HTERT RPE-1 (cell line): ENCODE results near the gene HMG20B.
"Not testable (repeated sequence)": the region's sequence is repeated elsewhere in the genome, so short reads cannot be mapped to it uniquely, and the experiment has no call there.

Experiments
- in situ Hi-C: fragments of 300-500 bp; cut with MboI; formaldehyde crosslinking; loops from 4 replicates; pipeline ENCODE4 v1.14.3; 2020; ENCODE audit warnings: low sequenced_read_pairs

The HMG20B gene

GRCh38 chr19:3554254-3555083 lies 18.3 kb upstream of the HMG20B start:
- in situ Hi-C loops, result no loop called here

DNA sequence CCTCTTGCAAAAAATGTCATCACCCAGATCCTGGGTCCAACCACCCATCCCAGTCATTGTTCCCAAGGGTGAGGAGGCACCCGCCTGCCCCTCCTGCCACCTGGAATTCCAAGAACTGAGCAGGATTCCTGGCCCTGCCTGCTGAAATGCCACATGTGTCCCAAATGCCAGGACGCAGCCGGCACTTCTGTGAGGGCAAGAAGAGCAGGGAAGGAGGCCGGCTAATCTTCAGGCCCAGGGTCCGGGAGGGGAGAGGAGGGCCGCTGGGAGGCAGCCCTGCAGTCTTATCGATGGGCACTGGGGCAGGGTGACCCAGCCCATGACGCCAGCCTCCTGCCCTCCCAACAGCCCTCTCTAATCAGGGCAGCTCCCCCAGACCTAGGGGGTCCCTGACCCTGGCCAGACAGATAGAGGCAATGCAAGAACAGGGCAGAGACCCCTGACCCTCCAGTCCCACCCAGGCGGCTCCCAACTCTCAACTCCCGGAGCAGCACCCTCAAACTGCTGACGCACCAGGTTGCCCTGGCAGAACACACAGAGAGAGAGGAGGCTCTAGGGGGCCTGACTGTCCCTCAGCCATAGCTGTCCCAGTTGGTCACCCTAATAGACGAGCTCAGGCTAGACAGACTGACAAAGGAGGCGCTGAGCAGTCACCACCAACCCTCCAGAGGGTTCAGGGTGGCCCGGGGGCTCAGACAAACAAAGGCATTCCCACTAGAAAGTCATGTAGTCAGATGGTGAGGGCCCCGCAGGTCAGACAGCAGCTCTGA lies 16.9 kb upstream of the HMG20B start:
- in situ Hi-C loops, result no loop called here

DNA sequence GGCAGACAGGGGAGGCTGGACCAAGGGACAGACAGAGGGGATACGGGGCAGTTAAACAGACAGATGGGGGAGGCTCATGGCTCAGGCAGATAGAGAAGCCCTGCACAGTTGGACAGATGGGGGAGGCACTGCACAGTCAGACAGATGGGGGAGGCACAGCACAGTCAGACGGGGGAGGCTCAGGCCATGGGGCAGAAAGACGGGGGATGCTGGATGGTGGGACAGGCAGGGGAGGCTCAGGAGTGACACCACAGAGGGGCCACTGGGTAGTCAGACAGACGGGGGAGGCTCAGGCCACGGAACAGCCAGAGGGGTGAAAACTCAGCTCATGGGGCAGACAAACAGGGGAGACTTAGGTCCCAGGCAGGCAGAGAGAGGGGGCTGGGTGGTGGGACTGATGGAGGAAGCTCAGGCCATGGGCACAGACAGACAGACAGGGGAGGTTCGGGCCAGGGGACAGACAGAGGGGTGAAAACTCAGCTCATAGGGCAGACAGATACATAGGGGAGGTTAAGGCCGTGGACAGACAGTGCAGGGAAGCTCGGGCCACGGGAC lies 16.2 kb upstream of the HMG20B start:
- in situ Hi-C loops, result no loop called here

- in situ Hi-C loops, result no loop called here
These were observed 15.7 kb upstream of the HMG20B start for GRCh38 chr19:3556978-3557460.

GRCh38 chr19:3557461-3558248 lies 15.1 kb upstream of the HMG20B start, which contains the start of gene MFSD12:
TSS of gene MFSD12 (minus strand) at chr19:3557586. CDS start at chr19:3557403, 183 bp downstream.
- in situ Hi-C loops, result no loop called here

DNA sequence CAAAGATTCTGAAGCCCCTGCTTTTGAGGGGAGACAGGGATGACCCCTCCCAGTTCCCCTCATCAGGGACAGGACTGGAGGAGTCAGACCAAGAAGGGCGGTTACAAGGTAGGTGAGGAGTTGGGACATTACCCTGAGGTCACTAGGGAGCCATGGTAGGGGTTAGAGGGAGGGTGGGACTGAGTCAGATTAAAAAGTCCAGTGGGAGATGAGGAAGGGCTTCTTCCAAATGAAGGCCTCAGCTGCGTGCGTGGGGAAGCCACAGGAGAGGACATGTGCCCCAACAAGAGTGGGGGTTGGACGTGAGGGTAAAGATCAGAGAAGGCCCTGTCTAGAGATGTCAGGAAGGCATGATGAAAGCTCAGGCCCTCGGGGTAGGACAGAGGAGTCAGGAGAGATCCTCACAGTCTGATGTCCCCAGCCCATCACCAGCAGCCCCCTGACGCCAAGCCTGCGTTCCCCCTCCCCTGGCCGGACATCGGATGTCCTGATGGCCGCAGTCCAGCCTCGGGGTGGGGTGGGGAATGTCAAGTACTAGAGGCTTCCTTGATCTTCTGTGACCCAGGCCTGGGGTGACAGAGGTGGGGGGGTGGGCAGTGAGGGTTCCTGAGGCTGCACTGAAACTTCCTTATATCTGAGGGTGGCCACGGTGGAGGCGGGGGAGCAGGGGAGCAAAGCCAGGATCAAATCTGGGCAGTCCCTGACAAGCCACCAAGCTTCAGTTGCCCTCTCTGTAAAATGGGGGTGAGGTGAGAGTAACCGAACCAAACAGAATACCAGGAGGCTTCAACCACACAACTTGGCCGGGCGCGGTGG lies 8.8 kb upstream of the HMG20B start:
- in situ Hi-C loops, result no loop called here

GRCh38 chr19:3565139-3565538 lies 7.6 kb upstream of the HMG20B start:
- in situ Hi-C loops, result no loop called here

DNA sequence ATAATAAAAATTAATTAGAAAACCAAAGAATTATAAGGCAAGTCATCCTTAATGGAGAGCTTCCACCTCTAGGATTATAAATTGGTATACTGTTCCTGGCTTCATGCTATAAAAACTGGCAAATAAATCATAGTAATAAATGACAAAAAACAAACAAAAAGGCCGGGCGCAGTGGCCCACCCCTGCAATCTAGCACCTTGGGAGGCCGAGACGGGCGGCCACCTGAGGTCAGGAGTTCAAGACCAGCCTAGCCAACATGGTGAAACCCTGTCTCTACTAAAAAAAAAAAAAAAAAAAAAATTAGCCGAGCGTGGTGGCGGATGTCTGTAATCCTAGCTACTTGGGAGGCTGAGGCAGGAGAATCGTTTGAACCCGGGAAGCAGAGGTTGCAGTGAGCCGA lies 2.7 kb upstream of the HMG20B start:
- in situ Hi-C loops, result not testable (repeated sequence)

DNA sequence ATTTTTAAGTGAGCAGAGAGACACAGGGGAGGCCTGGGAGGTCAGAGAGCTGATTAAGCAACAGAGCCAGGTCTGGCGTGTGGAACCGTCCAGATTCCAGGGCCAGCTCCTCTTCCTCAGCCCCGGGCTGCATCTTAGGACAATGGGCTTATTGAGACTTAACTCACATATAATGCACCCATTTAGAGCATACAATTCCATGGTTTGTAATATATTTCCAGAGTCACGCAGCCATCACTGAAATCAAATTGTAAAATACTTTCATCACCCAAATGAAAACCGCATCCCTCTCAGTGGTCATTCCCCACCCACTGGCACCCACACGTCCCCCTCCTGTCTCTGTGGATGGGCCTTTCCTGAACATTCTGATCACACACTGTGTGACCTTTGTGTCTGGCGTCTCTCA lies 2.1 kb upstream of the HMG20B start:
- in situ Hi-C loops, result no loop called here

GRCh38 chr19:3572132-3572854 lies 451 bp upstream of the HMG20B start:
- in situ Hi-C loops, result no loop called here

DNA sequence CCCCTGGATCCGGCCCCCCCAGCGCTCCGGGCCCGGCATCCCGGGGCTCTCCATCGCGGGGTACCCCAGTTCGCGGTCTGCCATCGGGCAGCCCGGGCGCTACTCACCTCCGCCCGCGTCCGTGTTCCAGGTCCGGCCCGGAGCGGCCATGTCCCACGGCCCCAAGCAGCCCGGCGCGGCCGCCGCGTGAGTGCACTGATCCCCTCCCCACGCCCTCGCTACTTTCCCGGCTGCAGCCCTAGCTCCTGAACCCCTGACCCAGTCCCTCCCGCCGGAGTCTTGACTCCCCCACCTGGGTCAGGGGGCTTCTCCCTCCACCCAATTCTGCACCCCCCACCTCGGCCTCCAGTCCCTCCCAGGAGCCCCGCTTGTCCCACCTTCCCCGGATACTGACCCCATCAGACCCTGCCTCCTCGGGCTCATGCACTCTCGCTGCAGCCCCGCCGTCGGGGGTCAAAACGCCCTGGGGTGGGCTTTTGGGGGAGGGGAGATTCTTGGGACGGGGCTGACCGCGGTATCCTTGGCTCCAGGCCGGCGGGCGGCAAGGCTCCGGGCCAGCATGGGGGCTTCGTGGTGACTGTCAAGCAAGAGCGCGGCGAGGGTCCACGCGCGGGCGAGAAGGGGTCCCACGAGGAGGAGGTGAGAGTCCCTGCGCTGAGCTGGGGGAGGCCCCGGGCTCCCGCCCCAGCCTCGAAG lies 566 bp downstream of the HMG20B start:
- in situ Hi-C loops, result no loop called here

DNA sequence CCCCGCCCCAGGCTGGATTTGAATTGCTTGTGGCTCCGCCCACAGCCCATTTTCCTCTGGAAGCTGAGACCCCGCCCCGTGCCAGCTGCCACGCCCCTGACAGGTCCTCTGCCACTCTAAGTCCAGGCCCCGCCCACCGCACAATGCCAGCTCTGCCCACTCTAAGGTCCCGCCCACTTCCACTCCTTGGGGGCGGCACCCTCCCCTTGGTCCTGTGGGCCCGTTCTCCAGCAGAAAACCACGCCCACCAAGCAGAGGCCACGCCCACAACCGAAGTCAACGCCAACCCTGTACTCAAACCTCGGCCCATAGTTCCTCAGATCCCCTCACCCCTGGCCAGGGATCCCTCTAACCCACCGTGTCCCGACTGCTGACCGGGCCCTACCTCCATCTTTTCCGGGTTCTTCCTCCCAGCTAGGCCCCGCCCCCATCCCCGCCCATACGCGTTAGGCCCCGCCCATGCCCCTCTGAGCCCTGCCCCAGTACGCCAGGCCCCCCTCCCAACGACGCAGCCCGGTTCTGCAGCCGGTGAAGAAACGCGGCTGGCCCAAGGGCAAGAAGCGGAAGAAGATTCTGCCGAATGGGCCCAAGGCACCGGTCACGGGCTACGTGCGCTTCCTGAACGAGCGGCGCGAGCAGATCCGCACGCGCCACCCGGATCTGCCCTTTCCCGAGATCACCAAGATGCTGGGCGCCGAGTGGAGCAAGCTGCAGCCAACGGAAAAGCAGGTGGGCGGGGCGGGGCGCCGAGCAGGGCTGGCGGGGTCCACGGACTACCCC lies 1.3 kb downstream of the HMG20B start:
- in situ Hi-C loops, result no loop called here

DNA sequence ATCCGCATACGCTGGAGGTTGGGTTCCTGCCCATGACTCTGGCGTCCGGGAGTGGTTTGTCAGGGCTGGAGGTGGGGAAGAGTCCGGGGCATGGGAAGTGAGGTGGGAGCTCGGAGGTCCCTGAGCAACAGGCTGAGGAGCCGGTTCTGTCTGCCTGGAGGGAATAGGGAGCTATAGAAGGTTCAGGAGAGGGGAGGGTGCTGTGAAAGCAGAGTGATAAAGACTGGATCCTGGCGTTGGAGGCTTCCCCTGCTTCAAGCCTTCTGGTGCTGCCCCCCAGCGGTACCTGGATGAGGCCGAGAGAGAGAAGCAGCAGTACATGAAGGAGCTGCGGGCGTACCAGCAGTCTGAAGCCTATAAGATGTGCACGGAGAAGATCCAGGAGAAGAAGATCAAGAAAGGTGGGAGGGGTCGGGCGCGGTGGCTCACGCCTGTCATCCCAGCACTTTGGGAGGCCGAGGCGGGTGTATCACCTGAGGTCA lies 2.6 kb downstream of the HMG20B start:
- in situ Hi-C loops, result no loop called here

GRCh38 chr19:3575949-3576673 lies 3.4 kb downstream of the HMG20B start:
- in situ Hi-C loops, result no loop called here

DNA sequence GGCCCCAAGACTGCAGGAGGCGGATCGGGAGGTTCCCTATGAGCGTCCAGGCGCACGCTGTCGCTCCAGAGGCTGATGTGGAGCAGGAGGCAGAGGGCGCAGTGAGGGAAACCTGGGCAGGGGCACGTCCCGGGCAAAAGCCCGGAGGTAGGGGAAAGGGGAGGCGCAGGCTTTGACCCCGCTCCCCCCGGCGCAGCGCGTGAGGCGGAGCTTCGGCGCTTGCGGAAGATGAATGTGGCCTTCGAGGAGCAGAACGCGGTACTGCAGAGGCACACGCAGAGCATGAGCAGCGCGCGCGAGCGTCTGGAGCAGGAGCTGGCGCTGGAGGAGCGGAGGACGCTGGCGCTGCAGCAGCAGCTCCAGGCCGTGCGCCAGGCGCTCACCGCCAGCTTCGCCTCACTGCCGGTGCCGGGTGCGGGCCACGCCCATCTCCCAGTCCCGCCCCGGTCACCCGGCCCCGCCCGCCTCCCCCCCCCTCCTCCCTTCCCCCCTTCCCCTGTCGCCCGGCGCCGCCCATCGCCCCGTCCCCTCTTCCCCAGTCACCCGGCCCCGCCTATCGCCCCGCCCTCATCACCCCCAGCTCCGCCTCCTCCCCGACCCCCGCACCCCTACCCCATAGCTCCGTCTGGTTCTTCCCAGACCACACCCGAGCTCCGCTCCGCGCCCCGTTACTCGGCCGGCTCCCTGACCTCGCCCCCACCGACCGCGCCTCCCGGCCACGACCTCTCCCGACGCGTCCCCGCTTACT lies 4.1 kb downstream of the HMG20B start:
- in situ Hi-C loops, result no loop called here

DNA sequence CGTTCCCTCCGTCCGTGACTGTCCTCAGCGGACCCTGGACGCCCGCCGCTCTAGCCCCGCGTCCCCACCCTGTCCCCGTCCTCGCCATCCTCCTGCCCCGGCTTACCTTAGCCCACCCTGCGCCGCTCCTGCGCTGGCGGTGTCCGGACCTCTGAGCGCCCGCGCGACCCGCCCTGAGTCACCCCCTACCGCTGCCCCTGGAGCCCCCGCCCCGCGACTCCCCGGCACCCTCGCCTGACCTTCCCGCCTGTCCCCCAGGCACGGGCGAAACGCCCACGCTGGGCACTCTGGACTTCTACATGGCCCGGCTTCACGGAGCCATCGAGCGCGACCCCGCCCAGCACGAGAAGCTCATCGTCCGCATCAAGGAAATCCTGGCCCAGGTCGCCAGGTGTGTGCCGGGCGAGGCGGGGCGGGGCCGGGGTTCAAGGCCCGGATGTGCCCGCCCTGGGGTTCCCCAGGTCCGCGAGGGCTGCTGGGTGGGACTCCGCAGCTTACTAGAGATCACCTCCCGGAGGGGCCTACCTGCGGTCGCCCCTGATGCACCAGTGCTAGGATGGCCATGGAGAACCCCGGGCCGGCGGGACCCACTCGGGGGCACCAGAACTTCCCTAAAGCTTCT lies 5.1 kb downstream of the HMG20B start:
- in situ Hi-C loops, result no loop called here
